ENCODE data around the gene UGGT1. TPM values are rescaled to one million over a fixed set of nuclear protein-coding genes. Genes with fewer than 3 reads are reported as not detected.

Gene UGGT1
- total and polyA plus RNA-seq, 9 of the 15 experiments (the other 6 are each of a cell fraction or from before 2014, with no cell fraction given), result 5.1 to 56.4 (median 37.9) TPM

DNA sequence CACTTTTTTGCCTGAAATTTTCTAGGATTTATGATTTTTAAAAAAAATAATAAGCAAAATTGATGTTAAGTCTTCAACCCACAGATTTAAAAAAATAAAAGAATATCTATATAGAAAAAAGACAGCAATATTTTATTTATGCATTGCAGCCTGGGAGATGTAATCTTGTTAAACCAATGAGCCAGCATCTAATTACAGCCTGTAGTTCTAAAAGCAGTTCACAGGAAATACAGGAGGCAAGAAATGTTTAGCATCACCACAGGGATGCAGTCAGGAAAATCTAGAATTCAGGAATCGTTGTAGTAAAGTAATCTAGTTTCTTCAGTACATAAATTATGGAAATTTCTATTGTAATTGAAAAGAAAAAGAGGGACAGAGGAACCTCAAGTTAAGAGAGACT is 17.2 kb downstream of the UGGT1 start:
- no peak overlapping the region for H3K4me2 ChIP-seq (ENCODE audit: insufficient read depth, low read length)
- BruUV-seq (replicated peaks), result no TSS peak
- H3K4me3 ChIP-seq, result no peak overlapping the region
- intact Hi-C loops (cut with micrococcal nuclease) (no loop called here), in situ Hi-C loops (cut with MboI) (no loop called here)
- no peaks in the 10 kb centered on the region for H3K27me3 ChIP-seq (ENCODE audit: control insufficient read depth in 2 of 2, insufficient read depth in 2 of 2, low read length in 2 of 2)
- no peaks in the 10 kb centered on the region for H3K9me3 ChIP-seq (replicated peaks; ENCODE audit: control insufficient read depth, insufficient read depth, low read depth, low read length)
- WGBS (ENCODE audit: insufficient coverage, low coverage, missing lambda C conversion rate), result 84% methylated on average over 1 of the region's 1 CpG
- H3K79me2 ChIP-seq (ENCODE audit: control insufficient read depth, insufficient read depth, low read length), result peaks cover 7% of the 10 kb centered on the region; the same call in 2 of the 3 replicates
- H3K36me3 ChIP-seq (ENCODE audit: control insufficient read depth, insufficient read depth, low read length), result peaks cover 64% of the 10 kb centered on the region
- H3K27ac ChIP-seq (ENCODE audit: extremely low read depth, low read depth, low read length), result no peak overlapping the region
- no peak overlapping the region for H2AFZ ChIP-seq (ENCODE audit: low read depth, low read length)
- ChIA-PET POLR2A (interaction anchor here (0.6 to 2.0 kb wide), 2 partner anchors 10 to 17 kb away, joined by 3 to 4 read pairs; partner anchors contain the start of gene UGGT1), CTCF (ENCODE audit: low intra/inter-chr PET ratio) (no interaction called here)
- H4K20me1 ChIP-seq (replicated peaks; ENCODE audit: control insufficient read depth, insufficient read depth, low read length), result no peaks in the 10 kb centered on the region
- no peak for DNase-seq (ENCODE audit: extremely low read depth in 1 of 4, low spot score in 3 of 4)
- ATAC-seq, result no peak
- no peaks in the 10 kb centered on the region for H3K9me1 ChIP-seq (ENCODE audit: control insufficient read depth, insufficient read depth, low read length)
- no peak for TF ChIP-seq FOXA1 (IDR thresholded peaks at IDR 0.05; ENCODE audit: borderline replicate concordance)
- no peak for TF ChIP-seq EWSR1 (IDR thresholded peaks at IDR 0.05; ENCODE audit: borderline replicate concordance, low read depth, partially characterized antibody)
- no peak for TF ChIP-seq ZEB2 (IDR thresholded peaks at IDR 0.05)
- TF ChIP-seq TOE1 (IDR thresholded peaks at IDR 0.05; ENCODE audit: borderline replicate concordance), result no peak
- TF ChIP-seq TOE1 (CRISPR knock-in tag; IDR thresholded peaks at IDR 0.05; ENCODE audit: borderline replicate concordance, low read depth), result no peak
- TF ChIP-seq, protein P1, sequence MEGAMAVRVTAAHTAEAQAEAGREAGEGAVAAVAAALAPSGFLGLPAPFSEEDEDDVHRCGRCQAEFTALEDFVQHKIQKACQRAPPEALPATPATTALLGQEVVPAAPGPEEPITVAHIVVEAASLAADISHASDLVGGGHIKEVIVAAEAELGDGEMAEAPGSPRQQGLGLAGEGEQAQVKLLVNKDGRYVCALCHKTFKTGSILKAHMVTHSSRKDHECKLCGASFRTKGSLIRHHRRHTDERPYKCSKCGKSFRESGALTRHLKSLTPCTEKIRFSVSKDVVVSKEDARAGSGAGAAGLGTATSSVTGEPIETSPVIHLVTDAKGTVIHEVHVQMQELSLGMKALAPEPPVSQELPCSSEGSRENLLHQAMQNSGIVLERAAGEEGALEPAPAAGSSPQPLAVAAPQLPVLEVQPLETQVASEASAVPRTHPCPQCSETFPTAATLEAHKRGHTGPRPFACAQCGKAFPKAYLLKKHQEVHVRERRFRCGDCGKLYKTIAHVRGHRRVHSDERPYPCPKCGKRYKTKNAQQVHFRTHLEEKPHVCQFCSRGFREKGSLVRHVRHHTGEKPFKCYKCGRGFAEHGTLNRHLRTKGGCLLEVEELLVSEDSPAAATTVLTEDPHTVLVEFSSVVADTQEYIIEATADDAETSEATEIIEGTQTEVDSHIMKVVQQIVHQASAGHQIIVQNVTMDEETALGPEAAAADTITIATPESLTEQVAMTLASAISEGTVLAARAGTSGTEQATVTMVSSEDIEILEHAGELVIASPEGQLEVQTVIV (CRISPR knock-in tag; IDR thresholded peaks at IDR 0.05; ENCODE audit: borderline replicate concordance), result no peak
- no peak for TF ChIP-seq ZKSCAN1 (IDR thresholded peaks at IDR 0.05; ENCODE audit: low read depth, low read length)
- no peak for TF ChIP-seq CSDE1 (IDR thresholded peaks at IDR 0.05)
- no peak for TF ChIP-seq FOXM1 (IDR thresholded peaks at IDR 0.05; ENCODE audit: low read depth)
- TF ChIP-seq FOXM1 (CRISPR knock-in tag; IDR thresholded peaks at IDR 0.05; ENCODE audit: low read depth), result no peak
- no peak for TF ChIP-seq ZNF695 (CRISPR knock-in tag; IDR thresholded peaks at IDR 0.05)
- TF ChIP-seq GTF2F1 (IDR thresholded peaks at IDR 0.05; ENCODE audit: low read depth, low read length), result no peak
- H3K4me1 ChIP-seq (replicated peaks in 1 of 2; ENCODE audit: control insufficient read depth in 2 of 2, insufficient read depth in 2 of 2, low read length in 2 of 2), result no peaks in the 10 kb centered on the region
- H3K9ac ChIP-seq (ENCODE audit: insufficient read depth in 1 of 2, low read depth in 2 of 2, low read length in 2 of 2), result no peak overlapping the region
- no peak for FAIRE-seq
